HG03575 (cell line): ENCODE measurements around the gene OR51A4.
"Not testable (repeated sequence)": the region's sequence is repeated elsewhere in the genome, so short reads cannot be mapped to it uniquely, and the experiment has no call there.

Experiments used
- ATAC-seq: cut with Tn5 transposase; IDR thresholded peaks from one replicate; pipeline ENCODE4 v1.9.1; 2021; ENCODE audit not compliant: unreplicated experiment, insufficient number of reproducible peaks, low FRiP score; ENCODE audit errors: extremely low read depth

OR51A4 gene, protein sequence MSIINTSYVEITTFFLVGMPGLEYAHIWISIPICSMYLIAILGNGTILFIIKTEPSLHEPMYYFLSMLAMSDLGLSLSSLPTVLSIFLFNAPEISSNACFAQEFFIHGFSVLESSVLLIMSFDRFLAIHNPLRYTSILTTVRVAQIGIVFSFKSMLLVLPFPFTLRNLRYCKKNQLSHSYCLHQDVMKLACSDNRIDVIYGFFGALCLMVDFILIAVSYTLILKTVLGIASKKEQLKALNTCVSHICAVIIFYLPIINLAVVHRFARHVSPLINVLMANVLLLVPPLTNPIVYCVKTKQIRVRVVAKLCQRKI

DNA sequence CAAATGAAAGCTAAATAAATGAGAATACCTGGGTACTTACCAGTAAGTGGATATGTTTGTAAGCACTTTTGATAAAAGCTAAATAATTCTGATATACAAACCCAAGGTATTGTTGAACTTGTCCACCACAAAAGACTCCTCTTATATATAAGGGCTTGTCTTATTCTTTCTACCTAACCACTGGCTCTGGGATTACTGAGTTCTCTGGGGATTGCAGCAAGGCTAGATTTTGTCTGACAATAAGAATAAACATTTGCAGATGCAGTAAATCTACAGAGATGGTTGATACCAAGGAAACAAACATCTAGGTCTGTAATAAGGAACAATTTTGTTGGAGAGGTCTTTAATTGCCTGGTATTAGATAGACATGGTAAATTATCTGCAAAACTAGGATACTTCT, at the start of gene OR51A4:
OR51A4 (minus strand) TSS at position 101 of the 400 bp plus-strand sequence. CDS start 505 bp downstream, outside the sequence.
- ATAC-seq, result no peak

DNA sequence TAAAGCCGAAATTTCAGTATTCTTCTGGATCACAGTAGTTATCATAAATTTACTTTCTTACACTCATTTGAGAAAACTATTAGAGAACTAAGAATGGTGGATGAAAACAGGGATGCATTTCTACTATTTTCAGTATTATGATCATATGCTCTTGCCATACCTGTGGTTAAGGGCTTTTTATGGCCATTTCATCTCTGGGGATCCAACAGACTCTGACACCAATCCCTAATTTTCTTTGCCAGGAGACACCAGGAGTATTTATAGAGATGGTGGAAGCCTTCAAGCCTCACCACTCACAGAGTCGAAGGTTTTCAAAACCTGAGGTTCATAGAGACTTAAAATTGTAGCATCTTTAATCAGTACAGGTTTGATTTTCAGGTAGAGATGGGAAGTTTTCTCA, 47.1 kb upstream of the OR51A4 start, which contains the start of gene OR51L1:
OR51L1 (plus strand) TSS at position 301 of the 400 bp plus-strand sequence. CDS start 4,132 bp downstream, outside the sequence.
- ATAC-seq, result no peak

DNA sequence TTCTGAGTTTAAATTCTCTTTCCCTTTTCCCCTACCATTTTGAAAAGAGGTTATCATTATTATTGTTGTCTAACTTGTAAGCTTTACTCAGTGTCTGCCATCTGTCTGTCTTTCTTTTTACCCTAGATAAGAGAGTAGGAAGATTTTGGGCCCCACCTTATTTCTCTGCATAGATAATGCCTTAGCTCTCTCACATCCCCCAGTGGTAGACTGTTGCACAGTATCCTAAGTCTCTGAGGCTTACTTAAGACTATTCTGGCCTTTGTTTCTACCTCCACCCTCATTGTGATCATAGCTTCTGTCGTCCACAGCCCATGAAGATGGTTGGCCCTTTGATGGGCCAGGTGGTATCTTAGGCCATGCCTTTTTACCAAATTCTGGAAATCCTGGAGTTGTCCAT, 43.7 kb upstream of the OR51A4 start:
- ATAC-seq, result no peak

DNA sequence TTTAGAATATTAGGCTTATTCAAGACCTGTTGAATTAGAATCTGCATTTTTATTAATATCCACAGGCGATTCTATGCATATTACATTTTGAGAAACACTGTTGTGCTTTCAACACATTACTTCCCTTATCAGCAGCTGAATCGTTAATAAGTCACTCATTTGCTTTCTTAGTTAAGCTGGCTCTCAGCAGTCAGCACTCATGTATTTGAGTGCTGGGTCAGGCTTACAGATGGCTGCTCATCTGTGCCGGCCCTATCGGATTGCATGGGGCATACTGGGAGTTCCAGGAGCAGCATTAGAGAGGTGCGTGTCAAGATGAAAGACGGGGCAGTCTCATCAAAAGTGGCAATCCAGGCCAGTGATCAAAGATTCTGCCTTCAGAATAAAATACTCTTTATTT, 36.4 kb upstream of the OR51A4 start:
- ATAC-seq, result no peak

DNA sequence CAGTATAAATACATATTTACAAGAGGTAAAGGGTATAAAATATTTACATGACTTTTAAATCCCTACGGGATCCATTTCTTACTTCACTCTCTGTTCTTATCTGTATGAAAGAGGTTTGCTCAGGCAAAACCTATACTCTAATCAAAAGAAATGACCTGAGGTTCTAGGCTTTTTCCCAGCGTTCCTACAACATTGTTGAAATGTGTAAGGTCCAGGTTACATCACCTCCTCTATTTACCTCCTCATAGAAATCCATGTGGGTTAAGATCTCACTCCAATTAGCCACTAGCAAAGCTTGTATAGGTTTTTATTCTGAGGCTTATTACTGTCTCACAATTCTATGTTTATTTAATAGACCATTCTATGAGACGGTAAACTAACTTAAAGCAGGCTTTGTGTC, 35.3 kb upstream of the OR51A4 start:
- ATAC-seq, result no peak

DNA sequence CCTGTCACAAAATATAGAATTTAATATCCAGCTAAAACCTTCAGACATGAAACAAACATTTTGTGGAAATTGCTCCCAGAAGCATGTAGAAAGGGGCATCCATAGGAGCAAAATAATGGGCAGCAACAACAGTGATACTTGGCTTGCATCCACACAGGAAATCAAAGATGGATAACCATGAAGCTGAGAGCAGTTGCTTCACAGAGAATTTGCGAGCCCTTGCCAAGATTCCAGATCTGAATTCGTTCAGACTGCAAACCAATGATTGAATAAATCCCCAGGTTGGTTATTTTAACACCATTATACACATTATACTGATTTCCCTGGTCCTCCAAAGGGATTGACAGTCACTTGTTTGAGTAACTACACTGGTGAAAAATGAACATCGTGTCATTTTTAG, 31.6 kb upstream of the OR51A4 start:
- ATAC-seq, result no peak

DNA sequence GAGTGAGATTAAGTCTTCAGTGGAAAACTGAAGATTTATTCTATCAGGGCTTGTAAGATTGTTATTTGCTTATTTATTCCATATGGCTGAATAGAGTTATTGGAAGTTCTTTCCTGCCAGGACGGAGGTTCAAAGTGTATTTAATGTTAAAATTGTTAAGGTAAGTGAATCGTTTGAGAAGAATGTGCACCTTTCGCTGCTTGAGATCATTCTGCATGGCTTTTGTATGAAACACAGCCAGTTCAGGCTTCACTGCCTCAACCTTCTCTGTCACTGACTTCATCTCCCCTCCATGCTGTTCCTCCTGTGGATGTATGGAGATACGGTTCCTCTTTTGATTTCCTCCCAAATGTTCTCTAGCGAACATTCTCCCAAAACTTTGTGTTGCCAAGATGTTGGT, 28.0 kb upstream of the OR51A4 start:
- no peak for ATAC-seq

DNA sequence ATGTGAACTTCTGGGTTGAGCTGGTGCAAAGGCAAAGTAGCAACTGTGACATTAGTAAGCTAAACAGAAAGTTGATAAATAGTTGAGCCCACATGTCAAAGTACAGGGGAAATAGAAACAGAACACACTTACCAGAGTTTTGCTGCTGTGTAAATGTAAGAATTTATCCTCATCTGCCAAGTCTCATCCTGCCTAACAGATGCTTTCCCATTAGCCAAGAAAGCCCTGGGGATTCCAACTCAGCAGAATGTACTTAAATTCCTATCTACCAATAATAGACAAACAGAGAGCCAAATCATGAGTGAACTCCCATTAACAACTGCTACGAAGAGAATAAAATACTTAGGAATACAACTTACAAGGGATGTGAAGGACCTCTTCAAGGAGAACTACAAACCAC, 15.4 kb upstream of the OR51A4 start:
- no peak for ATAC-seq

DNA sequence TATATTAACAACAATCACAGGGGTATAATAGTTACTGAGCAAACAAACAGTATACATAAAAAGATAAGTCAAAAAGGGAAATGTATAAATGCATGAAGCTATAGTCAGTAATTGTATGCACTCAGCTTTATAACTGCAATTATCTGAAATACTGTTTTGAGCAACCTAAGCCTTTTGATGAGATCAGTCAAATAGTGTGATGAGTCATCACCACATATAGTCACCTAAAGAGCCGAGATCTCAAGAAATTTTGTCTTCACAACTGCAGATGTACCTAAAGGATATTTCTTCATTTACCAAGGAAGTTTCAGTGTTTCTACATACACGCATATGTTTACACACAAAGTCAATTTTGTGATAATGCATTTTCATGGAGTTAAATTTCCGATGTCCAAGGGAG, 13.5 kb upstream of the OR51A4 start:
- ATAC-seq, result no peak

DNA sequence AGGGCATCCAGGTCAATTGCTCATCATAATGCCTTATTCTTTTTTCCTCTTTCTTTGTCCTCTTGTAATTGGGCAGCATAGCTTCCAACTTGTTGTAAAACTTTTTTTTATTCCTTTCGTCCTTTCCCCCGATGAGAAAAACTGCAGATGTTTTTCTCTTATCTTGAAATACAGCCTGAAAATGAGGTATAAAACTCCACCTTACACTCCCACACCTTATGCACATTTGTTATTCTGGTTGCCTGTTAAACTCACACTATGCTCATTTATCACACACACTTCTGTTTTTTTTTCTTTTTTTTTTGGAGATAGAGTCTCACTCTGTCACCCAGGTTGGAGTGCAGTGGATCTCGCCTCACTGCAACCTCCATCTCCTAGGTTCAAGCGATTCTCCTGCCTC, 10.0 kb upstream of the OR51A4 start:
- ATAC-seq, result no peak

DNA sequence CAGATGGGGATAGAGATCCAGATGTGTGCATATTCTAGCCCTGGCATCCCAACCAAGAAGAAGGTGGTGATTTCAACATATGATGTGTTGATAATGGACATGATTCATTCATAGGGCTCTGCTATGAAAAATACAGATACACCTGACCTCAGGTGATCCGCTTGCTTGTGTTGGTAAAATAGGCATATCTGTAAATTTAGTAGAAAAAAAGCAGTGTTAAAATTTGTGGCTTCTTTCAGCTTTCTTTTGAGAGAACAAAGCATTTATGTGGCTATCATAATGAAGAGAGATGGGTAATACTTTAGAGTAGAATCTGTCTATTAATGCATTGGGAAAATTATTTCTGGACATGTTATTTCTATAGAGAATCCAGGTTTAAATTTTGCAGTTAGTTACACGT, 8.2 kb upstream of the OR51A4 start, which contains the start of gene OR51A2:
OR51A2 (minus strand) TSS at position 101 of the 400 bp plus-strand sequence; CDS start at position 101, 0 bp downstream.
- not testable (repeated sequence) for ATAC-seq

DNA sequence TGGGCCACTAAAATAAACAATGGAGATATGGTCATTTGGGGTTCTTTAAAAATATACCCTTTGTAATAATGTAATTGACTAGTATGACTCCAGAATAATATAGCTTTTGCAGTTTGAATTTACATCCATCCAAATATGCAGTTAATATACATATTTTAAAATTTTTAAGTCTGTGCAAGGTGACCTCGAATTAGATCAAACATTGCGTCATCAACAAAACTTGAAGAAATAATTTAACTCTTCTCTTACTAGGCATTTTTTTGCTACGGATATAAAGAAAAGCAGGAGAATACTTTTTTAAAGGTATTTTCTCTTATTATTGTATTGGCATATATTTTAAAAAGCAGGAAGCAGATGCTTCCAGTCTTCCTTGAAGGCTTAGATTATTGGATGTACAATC, 10.7 kb downstream of the OR51A4 start:
- no peak for ATAC-seq

DNA sequence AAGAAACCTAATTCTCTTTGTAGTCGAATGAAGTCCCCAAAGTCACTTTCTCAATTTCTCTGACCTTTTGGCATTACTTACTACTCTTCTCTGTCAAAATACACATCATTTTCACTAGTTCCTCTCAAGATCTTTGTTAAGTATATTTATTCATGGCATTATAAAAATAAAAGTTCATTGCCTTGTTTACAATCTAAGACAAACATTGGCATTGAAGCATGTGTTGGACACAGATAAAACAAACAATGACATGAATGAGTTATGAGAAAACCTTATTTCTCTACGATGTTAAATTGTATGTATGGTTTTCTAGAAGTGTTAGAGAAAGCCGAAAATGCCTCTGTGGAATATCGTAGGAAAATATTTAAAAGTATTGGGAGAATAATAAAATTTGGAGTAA, 14.7 kb downstream of the OR51A4 start:
- ATAC-seq, result no peak

DNA sequence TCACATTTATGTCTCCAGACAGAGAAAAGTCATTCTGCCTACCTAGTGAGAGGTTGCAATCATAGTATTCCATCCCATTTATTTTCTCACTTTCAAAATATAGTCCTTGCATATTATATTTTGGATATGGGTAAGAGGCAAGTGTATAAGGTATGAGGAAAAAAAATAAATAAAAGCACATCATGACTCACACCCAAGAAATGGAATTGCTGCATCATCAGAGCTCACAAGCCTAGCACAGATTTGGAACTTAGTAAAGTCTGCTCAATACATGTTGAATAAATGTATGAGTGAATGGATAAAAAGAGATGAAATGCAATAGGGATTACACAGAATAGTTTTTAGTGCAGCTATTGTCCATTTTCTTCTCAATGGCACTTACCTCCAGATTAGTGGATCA, 20.8 kb downstream of the OR51A4 start:
- no peak for ATAC-seq

DNA sequence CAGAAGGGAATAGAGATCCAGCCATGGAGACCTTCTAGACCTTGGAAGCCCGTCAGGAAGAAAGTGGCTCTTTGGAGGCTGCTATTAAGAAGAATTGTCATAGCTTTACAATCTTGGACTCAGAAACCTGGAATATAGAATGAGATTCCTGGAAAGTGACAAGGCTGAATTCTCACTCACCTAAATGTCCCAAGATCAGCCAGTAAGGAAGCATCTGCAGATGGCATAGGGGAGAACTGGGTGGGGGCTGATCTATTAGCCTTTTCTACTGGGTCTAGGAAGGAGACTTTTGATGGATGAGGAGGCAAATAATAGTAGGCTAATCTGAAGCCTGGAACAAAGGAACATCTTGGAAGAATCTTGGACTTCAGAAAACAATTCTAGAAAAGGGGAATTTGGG, 23.2 kb downstream of the OR51A4 start, which contains the start of gene OR51G1:
OR51G1 (minus strand) TSS at position 101 of the 400 bp plus-strand sequence; CDS start at position 101, 0 bp downstream.
- ATAC-seq, result no peak

DNA sequence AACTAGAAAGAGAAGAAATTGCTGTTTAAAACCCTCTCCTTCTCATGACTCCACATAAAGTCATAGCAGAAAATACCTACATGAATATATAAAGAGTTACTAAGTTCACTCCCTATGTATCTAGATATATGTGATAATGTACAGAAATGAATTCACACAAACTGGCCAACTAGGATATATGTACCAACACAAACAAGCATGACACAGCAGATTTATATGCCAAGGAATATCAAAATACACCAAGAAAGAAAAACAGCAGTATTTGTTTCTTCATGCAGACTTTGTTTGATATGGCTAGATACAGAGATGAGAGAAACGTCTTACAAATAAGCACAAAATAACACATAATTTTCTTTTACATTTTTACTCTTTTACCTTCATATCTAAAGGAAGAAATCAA, 25.1 kb downstream of the OR51A4 start:
- ATAC-seq, result no peak

DNA sequence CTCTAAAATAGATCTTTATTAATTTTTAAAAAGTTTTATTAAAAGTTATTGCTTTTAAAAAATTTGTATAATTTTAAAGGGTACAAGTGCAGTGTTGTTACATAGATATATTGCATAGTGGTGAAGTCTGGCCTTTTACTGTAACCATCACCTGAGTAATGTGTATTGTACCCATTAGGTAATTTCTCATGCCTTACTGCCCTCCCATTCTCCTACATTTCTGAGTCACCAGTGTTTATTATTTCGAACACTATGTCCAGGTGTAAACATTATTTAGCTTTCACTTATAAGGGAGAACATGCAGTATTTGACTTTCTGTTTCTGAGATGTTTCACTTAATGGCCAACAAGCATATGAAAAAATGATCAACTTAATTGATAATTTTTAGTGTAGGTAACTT, 25.6 kb downstream of the OR51A4 start:
- ATAC-seq, result no peak

DNA sequence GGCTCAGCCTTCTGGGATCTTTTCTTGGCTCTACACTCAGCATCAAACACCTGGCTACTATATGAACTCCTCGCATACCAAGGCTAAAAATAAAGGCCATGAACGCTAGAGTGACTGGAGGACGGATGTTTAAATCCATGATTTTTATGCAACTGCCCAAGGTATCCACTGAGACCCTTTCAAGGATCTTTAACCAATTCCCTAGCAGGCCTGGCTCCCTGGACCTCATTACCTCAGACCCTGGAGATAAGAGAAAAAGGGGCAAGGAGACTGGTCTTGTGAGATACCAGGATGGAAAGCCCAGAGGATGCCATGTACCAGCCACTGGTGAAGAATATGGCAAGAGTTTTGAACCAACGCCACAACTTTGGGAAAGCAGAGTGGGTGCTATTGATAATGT, 28.2 kb downstream of the OR51A4 start, which contains the start of gene OR51G2:
OR51G2 (minus strand) TSS at position 101 of the 400 bp plus-strand sequence. CDS start 3,687 bp downstream, outside the sequence.
- no peak for ATAC-seq

DNA sequence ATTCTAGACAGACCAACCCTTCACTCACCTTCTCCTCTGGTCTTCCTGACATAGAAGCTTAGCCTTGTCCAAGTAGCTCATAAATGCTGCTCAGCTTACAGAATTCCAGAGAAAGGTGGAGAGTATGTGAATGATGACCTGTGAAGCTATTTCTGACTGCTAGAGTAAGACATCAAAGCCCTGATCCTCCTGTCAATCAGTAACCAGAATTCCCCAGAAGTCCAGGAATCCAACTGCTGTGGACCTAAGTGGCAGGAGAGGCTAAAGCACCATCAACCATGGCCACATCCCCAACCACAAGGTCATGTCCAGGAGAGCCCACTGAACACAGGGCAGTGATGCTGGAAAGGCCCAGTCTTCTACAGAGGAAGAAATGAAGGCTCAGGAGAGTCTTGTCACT, 30.8 kb downstream of the OR51A4 start:
- no peak for ATAC-seq

DNA sequence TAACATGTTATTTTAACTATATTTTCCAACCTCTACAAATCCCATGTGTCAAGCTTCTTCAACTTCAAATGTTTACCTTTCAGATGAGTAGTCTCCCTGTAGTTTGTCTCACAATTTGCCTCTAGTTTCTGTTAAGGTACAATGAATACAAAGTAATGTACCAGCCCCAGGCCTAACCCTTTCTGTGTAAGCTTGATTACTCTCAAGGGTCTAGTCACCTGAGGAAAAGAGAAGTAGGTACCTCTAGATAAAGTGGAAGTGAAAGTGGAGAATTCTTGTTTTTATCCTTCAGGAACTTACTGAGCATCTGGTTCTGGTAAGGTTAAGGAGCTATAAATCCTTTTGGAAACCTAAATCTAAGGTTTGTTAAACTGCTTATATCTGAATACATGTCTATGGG, 43.9 kb downstream of the OR51A4 start, which contains the start of gene OR51A7:
OR51A7 (plus strand) TSS at position 300 of the 400 bp plus-strand sequence. CDS start 3,587 bp downstream, outside the sequence.
- ATAC-seq, result no peak
